ENCODE results near the gene SNTG2. TPM values are rescaled to one million over a fixed set of nuclear protein-coding genes. Genes with fewer than 3 reads are reported as not detected.

SNTG2 gene
- total and polyA plus RNA-seq, 2 donors (not counting 3 experiments of a cell fraction or from before 2014, with no cell fraction given), result not detected

- intact Hi-C loops (cut with micrococcal nuclease) (no loop called here), dilution Hi-C loops (cut with MboI; ENCODE audit: extremely low pct_ligation_motif_present, low sequenced_read_pairs) (no loop called here)
- Histone ChIP-seq H4K20me1 (replicated peaks; ENCODE audit: control insufficient read depth, extremely low read depth, insufficient read depth, low read length) (no peaks in the 10 kb centered on the region), H3K4me3 (replicated peaks in 1 of 3; ENCODE audit: insufficient read depth in 1 of 3, low read depth in 1 of 3, low read length in 3 of 3) (no peak overlapping the region), H2AFZ (ENCODE audit: low read depth, low read length) (no peak overlapping the region), H3K9me1 (replicated peaks; ENCODE audit: control insufficient read depth, extremely low read depth, insufficient read depth, low read length) (no peaks in the 10 kb centered on the region), H3K27ac (ENCODE audit: insufficient read depth, low read depth, low read length) (no peak overlapping the region), H3K27me3 (ENCODE audit: control insufficient read depth in 2 of 2, insufficient read depth in 2 of 2, low read length in 2 of 2) (no peaks in the 10 kb centered on the region), H3K36me3 (ENCODE audit: control insufficient read depth in 2 of 2, extremely low read depth in 1 of 2, insufficient read depth in 2 of 2, low read length in 2 of 2) (no peaks in the 10 kb centered on the region), H3K4me2 (ENCODE audit: insufficient read depth, low read length) (no peak overlapping the region), H3K79me2 (ENCODE audit: control insufficient read depth, insufficient read depth, low read length) (no peaks in the 10 kb centered on the region), H3K9ac (replicated peaks; ENCODE audit: extremely low read depth, insufficient read depth, low read length) (no peak overlapping the region), H3K9me3 (replicated peaks; ENCODE audit: control insufficient read depth, insufficient read depth, low read length) (no peaks in the 10 kb centered on the region), H3K4me1 (ENCODE audit: control insufficient read depth, extremely low read depth, insufficient read depth, low read length) (no peaks in the 10 kb centered on the region)
- POLR2A ChIA-PET, result no interaction called here
- FAIRE-seq, result no peak
- CTCF ChIA-PET, result no interaction called here
- DNase-seq (ENCODE audit: low read depth, low spot score), result no peak
- BruUV-seq (replicated peaks), result no TSS peak
- TF ChIP-seq POLR2A (IDR thresholded peaks at IDR 0.05; ENCODE audit: low read depth, low read length) (no peak), EZH2 (IDR thresholded peaks at IDR 0.05; ENCODE audit: borderline replicate concordance, low read depth, low read length, severe bottlenecking) (no peak), MYC (IDR thresholded peaks at IDR 0.05; ENCODE audit: low read depth, low read length) (no peak), FOS (IDR thresholded peaks at IDR 0.05; ENCODE audit: borderline replicate concordance, insufficient read depth, low read length) (no peak), MAX (IDR thresholded peaks at IDR 0.05; ENCODE audit: insufficient read depth, insufficient read length) (no peak), CTCF (IDR thresholded peaks at IDR 0.05; ENCODE audit: extremely low read depth in 1 of 2, insufficient read depth in 1 of 2, low read depth in 1 of 2, low read length in 2 of 2) (no peak), GATA2 (IDR thresholded peaks at IDR 0.05; ENCODE audit: insufficient read depth, insufficient read length, low read depth, low read length) (no peak), POLR2AphosphoS5 (IDR thresholded peaks at IDR 0.05; ENCODE audit: insufficient read depth, low read depth, low read length) (no peak), JUN (IDR thresholded peaks at IDR 0.05; ENCODE audit: borderline replicate concordance, insufficient read depth, insufficient read length, low read depth) (no peak)
Observed at GRCh38 chr2:960061-960736, 9.6 kb downstream of the SNTG2 start.
